Ovary (tissue), 9 donors: Measurements from ENCODE around the gene MAFG. TPM values are rescaled to one million over a fixed set of nuclear protein-coding genes. Genes with fewer than 3 reads are reported as not detected.
A peak's percentile ranks its signal among the peaks of the same experiment; 100 is the strongest.

Source experiments
- DNase-seq, 5 donors: peaks; one replicate each; pipeline ENCODE4 v3.0.0-alpha.2; 2019 to 2020
- H3K27ac ChIP-seq, 2 donors: fragments of 200-600 bp; one replicate each; pipeline versions ENCODE4 v1.5.1 to v1.8.0; 2019 to 2022
- H3K27me3 ChIP-seq: fragments of 200-600 bp; one replicate; pipeline ENCODE4 v1.8.0; 2022
- H3K36me3 ChIP-seq: fragments of 200-600 bp; sonication (generic); one replicate; pipeline ENCODE4 v1.5.1; 2019
- H3K4me1 ChIP-seq: one replicate; pipeline ENCODE4 v1.8.1; 2013; ENCODE audit warnings: mild to moderate bottlenecking, moderate library complexity; ENCODE audit not compliant: insufficient read depth
- H3K4me3 ChIP-seq: fragments of 200-600 bp; sonication (generic); one replicate; pipeline ENCODE4 v1.5.1; 2017
- H3K9me3 ChIP-seq, 2 donors: fragments of 200-600 bp in 1 of 2; sonication (generic) in 1 of 2; one replicate each; pipeline versions ENCODE4 v1.5.1 to v1.8.1; 2013 to 2019; ENCODE audit warnings: mild to moderate bottlenecking in 1 of 2, moderate library complexity in 1 of 2
- CTCF ChIP-seq, 3 donors: fragments of 450-650 bp in 2 of 3; fragments of 200-600 bp in 1 of 3; IDR thresholded peaks; one replicate each; pipeline versions ENCODE4 v1.5.1 to v1.8.0; 2016 to 2022; ENCODE audit warnings: antibody characterized with exemption in 3 of 3, mild to moderate bottlenecking in 1 of 3
- EP300 ChIP-seq: sonication (generic); formaldehyde crosslinking; IDR thresholded peaks from one replicate; pipeline ENCODE4 v1.6.1; 2017; ENCODE audit warnings: antibody characterized with exemption
- POLR2A ChIP-seq: fragments of 450-650 bp; IDR thresholded peaks from one replicate; pipeline ENCODE4 v1.6.1; 2017; ENCODE audit warnings: antibody characterized with exemption, mild to moderate bottlenecking, moderate library complexity
- WGBS, 3 donors: extraction: QIAGEN DNeasy Blood & Tissue Kit in 1 of 3; methylation state at CpG; one replicate each; pipeline versions ENCODE4 v1.1.5 to v1.1.7; 2013 to 2017; 5-methylcytosine and 5-hydroxymethylcytosine counted together
- intact Hi-C, 4 donors: fragments of 100-400 bp; cut with DNase I; formaldehyde crosslinking; loops; one replicate each; pipeline versions ENCODE4 v1.11.0 to v1.15.1; 2022 to 2023
- polyA plus RNA-seq, 2 donors: library from polyadenylated mRNA; stranded (reverse); fragments of 200-250 nt in 1 of 2; fragments of 350-450 nt in 1 of 2; fragmentation: Illumina TruSeq in 1 of 2; extraction: RNeasy Lipid Tissue Mini Kit (QIAGEN cat#74804) in 1 of 2; gene quantifications; one replicate each; pipeline ENCODE4 v1.2.3, GENCODE V29; 2013 to 2014
- total RNA-seq, 7 donors: library from RNA; depleted of rRNA in 2 of 7; stranded (reverse); fragments of >200 nt in 2 of 7; fragmentation: NEBNext Ultra II Directional in 3 of 7; extraction: Animal tissue kit (Norgen Biotek cat#: 25700) in 3 of 7; gene quantifications; one replicate each; pipeline versions ENCODE4 v1.1.0 to v1.2.4, GENCODE V29; 2016 to 2023
- donor health status: DM: no; HTN: no; CAD: no; lungs with moderate emphysema.
- donor health status: DM: no; HTN: no; CAD: no.
- donor health status: Bipolar disorder and iron deficiency.
- donor health status: DM: yes; HTN: yes; CAD: no.
- donor health status: DM: no; HTN: no; CAD: no.
- donor health status: DM: yes; HTN: yes; CAD: no.

The MAFG gene
- total and polyA plus RNA-seq, 9 donors, result 9.5 to 21.1 (median 13.9) TPM

GRCh38 chr17:81877569-81877968, 50.0 kb downstream of the MAFG start:
- TF ChIP-seq POLR2A, result no peak
- no peak for TF ChIP-seq EP300
- TF ChIP-seq CTCF (IDR thresholded peaks at IDR 0.05), result no peak
- intact Hi-C loops, result no loop called here

GRCh38 chr17:81871387-81872230, 55.9 kb downstream of the MAFG start:
- no peaks in the 10 kb centered on the region for H3K27me3 ChIP-seq
- peak overlapping the region; percentile 87 to 95 for H3K27ac ChIP-seq
- TF ChIP-seq POLR2A (peak; percentile 98), EP300 (peak; percentile 21), CTCF (IDR thresholded peaks at IDR 0.05) (peak in 2 of 3 donors; percentile 33 to 56)
- H3K36me3 ChIP-seq, result no peaks in the 10 kb centered on the region
- intact Hi-C loops, result no loop called here
- H3K9me3 ChIP-seq, result no peaks in the 10 kb centered on the region
- WGBS, 3 donors, result 0 to 1% (median 0%) methylated on average over 47 to 86 of the region's 86 CpGs
- H3K4me3 ChIP-seq, result peak overlapping the region; percentile 90
- DNase-seq, result peak; percentile 93 to 96 (median 95)
- H3K4me1 ChIP-seq, result peaks cover 12% of the 10 kb centered on the region

More at GRCh38 chr17:81877569-81877968, 50.0 kb downstream of the MAFG start:
- Histone ChIP-seq H3K27ac (no peak overlapping the region), H3K4me3 (no peak overlapping the region), H3K36me3 (no peaks in the 10 kb centered on the region), H3K9me3 (no peaks in the 10 kb centered on the region), H3K4me1 (peaks cover 2% of the 10 kb centered on the region), H3K27me3 (no peaks in the 10 kb centered on the region)
- DNase-seq, result no peak
- WGBS, 3 donors, result 94 to 97% (median 96%) methylated on average over 5 of the region's 5 CpGs

GRCh38 chr17:81870981-81871386, 56.6 kb downstream of the MAFG start, which contains the start of gene ARHGDIA:
Gene ARHGDIA (minus strand): TSS chr17:81871337. CDS start chr17:81869930, 1,407 bp downstream.
- peak within 1 kb of the TSS; percentile 90 for H3K4me3 ChIP-seq
- intact Hi-C loops, result no loop called here
- no peaks in the 10 kb centered on the region for H3K9me3 ChIP-seq
- peaks cover 12% of the 10 kb centered on the region for H3K4me1 ChIP-seq
- DNase-seq, result no peak
- peak within 1 kb of the TSS; percentile 87 to 95 for H3K27ac ChIP-seq
- 0 to 1% methylated on average over 6 to 64 of the region's 64 CpGs; no CpG with 5 or more reads in 1 of the 3 donors for WGBS, 3 donors
- no peaks in the 10 kb centered on the region for H3K36me3 ChIP-seq
- no peak for TF ChIP-seq CTCF (IDR thresholded peaks at IDR 0.05)
- TF ChIP-seq EP300, result no peak
- TF ChIP-seq POLR2A, result no peak
- H3K27me3 ChIP-seq, result no peaks in the 10 kb centered on the region

- Histone ChIP-seq H3K9me3 (no peaks in the 10 kb centered on the region), H3K4me3 (peak overlapping the region; percentile 90), H3K27me3 (no peaks in the 10 kb centered on the region), H3K4me1 (peaks cover 12% of the 10 kb centered on the region), H3K36me3 (no peaks in the 10 kb centered on the region), H3K27ac (peak overlapping the region; percentile 87 to 95)
- TF ChIP-seq EP300 (no peak), CTCF (IDR thresholded peaks at IDR 0.05) (no peak), POLR2A (no peak)
- intact Hi-C loops, result no loop called here
- 1 to 4% (median 2%) methylated on average over 23 to 65 of the region's 65 CpGs for WGBS, 3 donors
- peak in 4 of 5 donors; percentile 41 to 69 (median 56) for DNase-seq
Observed at GRCh38 chr17:81870131-81870980, 57.2 kb downstream of the MAFG start.
